ENCODE data around the gene PANX1.

The PANX1 gene

GRCh38 chr11:94147433-94147845, 18.8 kb downstream of the PANX1 start:
- TF ChIP-seq, protein P1, sequence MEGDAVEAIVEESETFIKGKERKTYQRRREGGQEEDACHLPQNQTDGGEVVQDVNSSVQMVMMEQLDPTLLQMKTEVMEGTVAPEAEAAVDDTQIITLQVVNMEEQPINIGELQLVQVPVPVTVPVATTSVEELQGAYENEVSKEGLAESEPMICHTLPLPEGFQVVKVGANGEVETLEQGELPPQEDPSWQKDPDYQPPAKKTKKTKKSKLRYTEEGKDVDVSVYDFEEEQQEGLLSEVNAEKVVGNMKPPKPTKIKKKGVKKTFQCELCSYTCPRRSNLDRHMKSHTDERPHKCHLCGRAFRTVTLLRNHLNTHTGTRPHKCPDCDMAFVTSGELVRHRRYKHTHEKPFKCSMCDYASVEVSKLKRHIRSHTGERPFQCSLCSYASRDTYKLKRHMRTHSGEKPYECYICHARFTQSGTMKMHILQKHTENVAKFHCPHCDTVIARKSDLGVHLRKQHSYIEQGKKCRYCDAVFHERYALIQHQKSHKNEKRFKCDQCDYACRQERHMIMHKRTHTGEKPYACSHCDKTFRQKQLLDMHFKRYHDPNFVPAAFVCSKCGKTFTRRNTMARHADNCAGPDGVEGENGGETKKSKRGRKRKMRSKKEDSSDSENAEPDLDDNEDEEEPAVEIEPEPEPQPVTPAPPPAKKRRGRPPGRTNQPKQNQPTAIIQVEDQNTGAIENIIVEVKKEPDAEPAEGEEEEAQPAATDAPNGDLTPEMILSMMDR (IDR thresholded peaks at IDR 0.05; ENCODE audit: insufficient read depth, low read length, poor library complexity, severe bottlenecking) = no peak
- H3K27me3 ChIP-seq (replicated peaks; ENCODE audit: control insufficient read depth, insufficient read depth, low read length) = no peaks in the 10 kb centered on the region
- H3K36me3 ChIP-seq (ENCODE audit: control insufficient read depth, insufficient read depth, low read length) = no peaks in the 10 kb centered on the region
- H3K4me3 ChIP-seq (replicated peaks; ENCODE audit: low read depth, low read length) = no peak overlapping the region
- DNase-seq (ENCODE audit: extremely low read depth, insufficient read length) = no peak

DNA sequence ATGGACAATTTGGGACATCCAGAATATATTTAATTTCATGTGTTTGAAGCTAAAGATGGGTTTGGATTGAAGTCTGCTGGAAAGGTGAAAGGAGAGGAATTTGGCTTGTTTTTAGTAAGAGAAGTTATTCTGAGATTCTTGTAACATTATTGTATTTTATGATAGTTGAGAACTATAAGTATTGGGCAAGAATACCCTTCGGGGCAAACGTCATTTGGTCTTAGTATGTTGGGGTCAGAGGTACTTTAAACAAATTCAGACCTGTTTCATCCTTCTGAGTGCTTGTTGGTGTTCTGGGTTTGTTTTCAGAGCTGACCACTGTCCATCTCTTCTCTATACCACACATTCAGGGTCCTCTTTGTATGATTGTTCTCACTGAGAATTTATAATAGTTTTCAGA, 19.5 kb downstream of the PANX1 start:
- TF ChIP-seq, protein P1 (IDR thresholded peaks at IDR 0.05; ENCODE audit: insufficient read depth, low read length, poor library complexity, severe bottlenecking) = no peak
- no peak for DNase-seq (ENCODE audit: extremely low read depth, insufficient read length)
- H3K36me3 ChIP-seq (ENCODE audit: control insufficient read depth, insufficient read depth, low read length) = no peaks in the 10 kb centered on the region
- no peak overlapping the region for H3K4me3 ChIP-seq (replicated peaks; ENCODE audit: low read depth, low read length)
- H3K27me3 ChIP-seq (replicated peaks; ENCODE audit: control insufficient read depth, insufficient read depth, low read length) = no peaks in the 10 kb centered on the region

- Histone ChIP-seq H3K36me3 (ENCODE audit: control insufficient read depth, insufficient read depth, low read length) (no peaks in the 10 kb centered on the region), H3K4me3 (replicated peaks; ENCODE audit: low read depth, low read length) (no peak overlapping the region), H3K27me3 (replicated peaks; ENCODE audit: control insufficient read depth, insufficient read depth, low read length) (no peaks in the 10 kb centered on the region)
- DNase-seq (ENCODE audit: extremely low read depth, insufficient read length) = no peak
- TF ChIP-seq, protein P1 (IDR thresholded peaks at IDR 0.05; ENCODE audit: insufficient read depth, low read length, poor library complexity, severe bottlenecking) = no peak
Measured at GRCh38 chr11:94149431-94150017, 20.9 kb downstream of the PANX1 start.

DNA sequence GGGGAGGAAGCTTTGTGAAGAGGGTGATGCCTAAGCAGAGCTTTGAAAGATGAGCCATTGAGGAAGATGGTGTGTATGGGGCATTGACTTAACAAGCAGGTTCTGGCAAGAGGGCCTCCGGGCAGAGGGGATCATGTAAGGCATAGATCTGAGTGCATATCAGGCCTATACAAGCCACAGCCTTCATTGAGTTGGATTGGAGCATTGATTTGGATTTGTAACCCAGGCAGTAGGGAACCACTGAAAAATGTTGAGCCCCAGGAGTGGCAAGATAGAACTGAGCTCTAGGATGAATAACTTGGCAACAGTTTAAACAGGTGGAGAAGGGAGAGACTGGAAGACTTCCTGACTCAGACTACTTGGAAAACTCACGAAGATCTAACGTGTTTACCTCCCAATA, 21.4 kb downstream of the PANX1 start:
- Histone ChIP-seq H3K27me3 (replicated peaks; ENCODE audit: control insufficient read depth, insufficient read depth, low read length) (no peaks in the 10 kb centered on the region), H3K36me3 (ENCODE audit: control insufficient read depth, insufficient read depth, low read length) (no peaks in the 10 kb centered on the region), H3K4me3 (replicated peaks; ENCODE audit: low read depth, low read length) (no peak overlapping the region)
- DNase-seq (ENCODE audit: extremely low read depth, insufficient read length) = no peak
- TF ChIP-seq, protein P1 (IDR thresholded peaks at IDR 0.05; ENCODE audit: insufficient read depth, low read length, poor library complexity, severe bottlenecking) = no peak

DNA sequence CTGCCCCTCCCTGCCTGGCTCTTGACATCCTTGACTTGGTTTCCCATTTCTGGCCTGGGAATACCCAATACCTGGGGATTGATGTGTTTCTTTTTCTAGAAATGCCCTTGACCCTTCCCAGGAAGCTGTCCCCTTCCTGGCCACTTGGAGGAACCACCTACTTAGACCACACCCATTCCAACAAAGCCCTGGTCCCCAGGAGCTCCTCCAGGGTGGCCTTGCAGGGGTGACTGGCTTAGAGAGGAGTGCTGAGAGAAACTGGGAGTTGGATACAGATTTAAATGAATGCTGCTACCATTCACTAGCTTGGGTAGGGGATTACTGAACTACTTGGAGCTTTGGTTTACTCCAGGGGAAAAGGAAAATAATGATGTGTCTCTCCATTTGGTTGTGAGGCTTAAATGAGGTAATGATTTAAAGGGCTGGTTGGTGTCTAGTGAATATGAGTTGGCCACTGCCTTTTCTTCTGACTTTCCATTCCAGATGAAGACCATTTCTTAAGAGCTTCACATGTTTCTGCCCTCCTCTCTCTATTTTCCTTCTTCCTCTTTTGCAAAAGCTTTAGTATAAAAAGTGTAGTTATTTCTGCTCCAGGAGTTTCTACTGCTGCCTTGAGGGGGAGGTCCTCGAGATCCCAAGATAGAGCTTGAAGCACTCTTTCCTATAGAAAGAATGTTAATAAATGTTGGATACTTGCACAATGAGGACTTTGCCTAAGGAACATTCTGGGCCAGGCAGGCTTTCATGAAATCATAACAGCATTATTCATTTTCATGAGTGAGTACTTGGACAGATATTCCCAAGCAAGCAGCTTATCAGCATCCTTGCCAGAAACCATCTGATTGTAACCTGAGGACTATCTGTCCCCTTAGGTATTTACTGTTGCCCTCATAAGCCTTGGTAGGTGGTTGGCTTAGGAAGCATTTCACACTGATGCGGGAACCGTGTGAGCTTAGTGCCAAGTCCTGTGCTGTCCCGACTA, 22.4 kb downstream of the PANX1 start:
- Histone ChIP-seq H3K27me3 (replicated peaks; ENCODE audit: control insufficient read depth, insufficient read depth, low read length) (no peaks in the 10 kb centered on the region), H3K4me3 (replicated peaks; ENCODE audit: low read depth, low read length) (no peak overlapping the region), H3K36me3 (ENCODE audit: control insufficient read depth, insufficient read depth, low read length) (no peaks in the 10 kb centered on the region)
- DNase-seq (ENCODE audit: extremely low read depth, insufficient read length) = no peak
- TF ChIP-seq, protein P1 (IDR thresholded peaks at IDR 0.05; ENCODE audit: insufficient read depth, low read length, poor library complexity, severe bottlenecking) = no peak

Measured in GM06990 (cell line).